HCT116 (cell line): Measurements from ENCODE around the gene MUC4.

Experiments
- CEBPB ChIP-seq: IDR thresholded peaks from 2 replicates; pipeline ENCODE4 v1.6.1; 2012; ENCODE audit warnings: low read depth
- CTCF ChIP-seq, 3 experiments: fragments of 200-600 bp in 1 of 3; sonication (generic) in 1 of 3; IDR thresholded peaks in 2 of 3; conservative IDR thresholded peaks in 1 of 3; 2 replicates each; pipeline ENCODE4 v1.5.1; 2012 to 2017; ENCODE audit warnings: low read depth in 2 of 3, low read length in 2 of 3, antibody characterized with exemption in 1 of 3, borderline replicate concordance in 1 of 3, control low read depth in 1 of 3, mild to moderate bottlenecking in 1 of 3, mixed read lengths in 1 of 3, mixed run types in 1 of 3, moderate library complexity in 1 of 3; ENCODE audit not compliant: insufficient read depth in 1 of 3
- EGR1 ChIP-seq: IDR thresholded peaks from 2 replicates; pipeline ENCODE4 v1.6.1; 2012; ENCODE audit warnings: low read depth
- ELF1 ChIP-seq: IDR thresholded peaks from 2 replicates; pipeline ENCODE4 v1.6.1; 2012; ENCODE audit warnings: low read depth, borderline replicate concordance
- EZH2 ChIP-seq: fragments of 200-600 bp; sonication (generic); IDR thresholded peaks from 2 replicates; pipeline ENCODE4 v1.6.1; 2017; ENCODE audit warnings: antibody characterized with exemption, mixed run types
- EZH2phosphoT487 ChIP-seq: fragments of 200-600 bp; IDR thresholded peaks from 2 replicates; pipeline ENCODE4 v1.6.1; 2018; ENCODE audit warnings: antibody characterized with exemption, borderline replicate concordance
- JUND ChIP-seq: IDR thresholded peaks from 2 replicates; pipeline ENCODE4 v1.6.1; 2012
- MAX ChIP-seq: IDR thresholded peaks from 2 replicates; pipeline ENCODE4 v1.6.1; 2012
- POLR2A ChIP-seq: IDR thresholded peaks from 2 replicates; pipeline ENCODE4 v1.7.0; 2011; ENCODE audit warnings: borderline replicate concordance; ENCODE audit not compliant: insufficient read depth, insufficient read length; ENCODE audit errors: extremely low read depth
- POLR2AphosphoS5 ChIP-seq: IDR thresholded peaks from 2 replicates; pipeline ENCODE4 v1.6.1; 2011; ENCODE audit warnings: mild to moderate bottlenecking, low read depth, low read length, moderate library complexity
- SIN3A ChIP-seq: IDR thresholded peaks from 2 replicates; pipeline ENCODE4 v1.6.1; 2012; ENCODE audit warnings: low read depth
- SRF ChIP-seq: IDR thresholded peaks from 2 replicates; pipeline ENCODE4 v1.6.1; 2012; ENCODE audit warnings: low read depth
- TCF7L2 ChIP-seq: IDR thresholded peaks from 2 replicates; pipeline ENCODE4 v1.7.0; 2011; ENCODE audit warnings: borderline replicate concordance, inconsistent platforms; ENCODE audit not compliant: insufficient read depth, insufficient read length; ENCODE audit errors: extremely low read depth
- ZNF274 ChIP-seq: fragments of 200-500 bp; sonication (Bioruptor generic); IDR thresholded peaks from 2 replicates; pipeline ENCODE4 v1.6.1; 2014; ENCODE audit warnings: mild to moderate bottlenecking, low read depth, low read length, inconsistent platforms

GRCh38 chr3:195762611-195763010 lies 49.1 kb downstream of the MUC4 start:
- TF ChIP-seq CTCF (IDR thresholded peaks at IDR 0.05 in 2 of 3, conservative IDR thresholded peaks at IDR 0.05 in 1 of 3; ENCODE audit: borderline replicate concordance in 1 of 3, insufficient read depth in 1 of 3, low read depth in 2 of 3, low read length in 2 of 3) (no peak), MAX (no peak), SRF (no peak), EZH2 (no peak), JUND (no peak), SIN3A (no peak), ZNF274 (no peak), TCF7L2 (no peak), POLR2AphosphoS5 (no peak), POLR2A (no peak), EZH2phosphoT487 (no peak), ELF1 (no peak), EGR1 (no peak), CEBPB (no peak)
